Kidney epithelial cell (primary cell): ENCODE measurements around the gene NDUFAF5. TPM values are rescaled to one million over a fixed set of nuclear protein-coding genes. Genes with fewer than 3 reads are reported as not detected.

Source experiments
- total RNA-seq: library from RNA; depleted of rRNA; stranded (reverse); fragments of >200 nt; gene quantifications from 2 replicates; pipeline ENCODE4 v1.2.3, GENCODE V29; 2015

Gene NDUFAF5
- total RNA-seq, 1 donor from 2014 or later = 46.8 TPM

Other genes with a start within 250 kb of the NDUFAF5 start
- gene TASP1, start 146.1 kb upstream of the NDUFAF5 start, total RNA-seq = 10.6 and 13.3 TPM in 2 replicates
- 11.1 and 12.9 TPM in 2 replicates for gene ESF1, start 109 bp upstream of the NDUFAF5 start, total RNA-seq
- gene SEL1L2, start 205.6 kb downstream of the NDUFAF5 start, total RNA-seq = not detected in 2 replicates
- 0.79 and 7.9 TPM in 2 replicates for gene MACROD2, start 210.5 kb downstream of the NDUFAF5 start, total RNA-seq